HG02943 (cell line): ENCODE results near the gene PGS1.
"Not testable (repeated sequence)": the region's sequence is repeated elsewhere in the genome, so short reads cannot be mapped to it uniquely, and the experiment has no call there.

ENCODE experiments used
- ATAC-seq: cut with Tn5 transposase; IDR thresholded peaks from one replicate; pipeline ENCODE4 v1.9.1; 2021; ENCODE audit warnings: mild to moderate bottlenecking, low read depth, moderate library complexity; ENCODE audit not compliant: unreplicated experiment

Gene PGS1

DNA sequence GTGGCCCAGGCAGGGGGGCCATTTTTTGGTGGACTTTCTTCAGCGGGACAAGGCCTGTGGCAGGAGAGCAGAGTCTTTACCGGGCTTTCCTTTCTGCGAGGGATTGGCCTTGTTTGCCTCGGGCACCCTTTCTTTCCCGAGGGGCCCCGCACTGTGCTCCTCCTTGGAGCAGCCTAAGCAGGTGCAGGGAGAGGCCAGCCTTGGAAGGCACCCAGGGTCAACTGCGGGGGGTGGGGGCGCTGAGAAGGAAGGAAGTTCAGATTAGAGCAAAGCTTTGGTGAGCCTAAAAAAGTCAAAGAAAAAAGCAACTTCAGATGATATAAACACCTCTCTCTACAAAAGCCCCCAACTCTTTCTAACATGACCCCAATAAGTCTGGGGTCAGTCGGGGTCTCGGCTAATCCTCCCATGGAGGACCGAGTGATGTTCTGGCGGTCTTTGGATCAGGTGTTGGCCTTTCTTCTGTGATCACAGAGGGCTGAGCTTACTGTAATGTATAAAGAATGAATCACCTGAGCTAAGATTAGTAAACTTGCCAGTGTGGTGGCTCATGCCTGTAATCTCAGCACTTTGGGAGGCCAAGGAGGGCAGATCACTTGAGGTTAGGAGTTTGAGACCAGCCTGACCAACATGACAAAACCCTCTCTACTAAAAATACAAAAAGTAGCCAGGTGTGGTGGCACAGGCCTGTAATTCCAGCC lies 63.0 kb downstream of the PGS1 start:
- no peak for ATAC-seq

DNA sequence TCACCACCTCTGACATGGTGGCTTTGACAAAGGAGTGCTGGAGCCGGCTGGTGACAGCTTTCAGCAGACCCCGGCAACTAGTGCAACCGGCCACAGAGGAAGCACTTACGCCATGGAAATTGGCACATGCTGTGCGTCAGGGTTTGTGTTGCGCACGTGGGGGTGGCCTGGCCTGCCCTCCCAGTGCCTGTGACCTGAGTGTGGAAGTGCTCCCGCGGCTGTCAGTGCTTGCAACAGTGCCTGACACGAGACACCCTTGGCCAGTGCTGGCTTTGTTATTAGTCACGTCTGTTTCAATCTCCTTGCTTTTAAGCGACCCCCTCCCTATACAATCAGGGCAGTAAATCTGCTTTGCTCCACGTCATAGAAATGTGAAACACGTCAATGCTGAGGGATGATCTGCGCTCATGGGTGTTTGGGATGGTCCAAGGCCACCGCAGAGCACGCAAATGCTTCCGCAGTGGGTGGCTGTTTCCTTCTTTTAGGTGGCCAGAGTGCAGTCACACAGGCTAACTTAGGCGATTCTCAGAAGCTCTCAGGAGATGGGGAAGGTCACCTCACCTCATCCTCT lies 64.3 kb downstream of the PGS1 start:
- ATAC-seq: no peak

DNA sequence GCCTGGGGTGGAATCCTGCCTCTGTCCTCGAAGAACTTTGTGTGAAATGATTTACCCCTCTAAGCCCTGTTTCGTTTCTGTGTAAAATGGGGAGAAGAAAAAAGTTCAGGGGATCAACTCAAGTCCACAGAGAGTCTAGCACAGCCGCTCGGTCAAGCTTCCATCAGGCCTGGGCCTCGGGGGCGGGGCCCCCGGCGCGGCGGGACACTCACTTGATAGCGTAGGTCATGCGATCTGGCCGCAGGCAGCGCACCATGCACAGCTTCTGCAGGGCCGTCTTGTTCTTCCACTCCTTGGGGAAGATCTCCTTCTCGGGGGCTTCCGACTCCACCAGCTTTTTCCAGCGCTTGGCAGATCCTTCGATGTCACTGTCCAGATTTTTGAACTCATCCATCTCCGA lies 65.9 kb downstream of the PGS1 start:
- no peak for ATAC-seq

GRCh38 chr17:78446833-78447232 lies 68.4 kb downstream of the PGS1 start:
- ATAC-seq: no peak

DNA sequence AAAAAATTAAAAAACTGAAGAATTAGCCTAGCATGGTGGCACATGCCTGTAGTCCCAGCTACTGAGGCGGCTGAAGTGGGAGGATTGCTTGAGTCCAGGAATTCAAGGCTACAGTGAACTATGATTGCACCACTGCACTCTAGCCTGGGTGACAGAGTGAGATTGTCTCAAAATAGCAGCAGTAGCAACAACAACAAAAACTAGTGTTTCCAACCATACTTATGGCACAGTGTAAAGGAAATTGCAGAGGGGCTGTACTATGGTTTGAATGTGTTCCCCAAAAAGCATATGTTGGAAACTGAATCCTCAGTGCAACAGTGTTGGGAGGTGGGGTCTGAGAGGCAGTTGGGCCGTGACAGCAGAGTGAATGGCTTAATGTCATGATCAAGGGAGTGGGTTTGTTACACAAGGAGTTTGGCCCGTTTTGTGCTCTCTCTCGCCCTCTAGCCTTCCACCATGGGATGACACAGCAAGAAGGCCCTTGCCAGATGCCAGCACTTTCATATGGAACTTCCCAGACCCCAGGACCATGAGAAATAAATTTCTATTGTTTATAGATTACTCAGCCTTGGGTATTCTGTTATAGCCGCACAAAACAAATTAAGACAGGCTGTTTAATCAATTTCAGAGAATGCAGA lies 70.0 kb downstream of the PGS1 start:
- no peak for ATAC-seq

GRCh38 chr17:78449983-78450595 lies 71.6 kb downstream of the PGS1 start:
- ATAC-seq: no peak

- no peak for ATAC-seq
Measured at GRCh38 chr17:78450696-78451345, 72.4 kb downstream of the PGS1 start.

DNA sequence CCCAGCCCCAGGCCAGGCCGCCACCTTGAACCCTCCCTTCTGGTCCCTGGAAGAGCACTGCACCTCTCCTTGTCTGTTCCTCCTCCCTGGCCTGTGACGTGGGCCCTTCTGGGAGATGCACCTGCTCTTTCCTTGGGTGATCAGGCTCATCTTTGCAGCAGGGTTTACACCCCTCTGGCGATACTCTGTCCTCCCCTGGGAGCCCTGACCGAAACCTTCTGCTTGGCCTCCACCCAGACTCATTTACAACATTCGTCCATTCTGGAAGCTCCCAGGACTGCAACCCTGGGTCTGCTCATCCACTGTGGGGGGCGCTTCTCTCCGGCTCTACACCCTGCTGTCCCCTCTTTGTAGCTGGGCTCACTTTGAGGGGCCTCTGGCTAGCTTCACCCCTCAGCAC lies 73.3 kb downstream of the PGS1 start:
- no peak for ATAC-seq

- ATAC-seq: no peak
Measured at GRCh38 chr17:78454346-78454745, 75.9 kb downstream of the PGS1 start.

DNA sequence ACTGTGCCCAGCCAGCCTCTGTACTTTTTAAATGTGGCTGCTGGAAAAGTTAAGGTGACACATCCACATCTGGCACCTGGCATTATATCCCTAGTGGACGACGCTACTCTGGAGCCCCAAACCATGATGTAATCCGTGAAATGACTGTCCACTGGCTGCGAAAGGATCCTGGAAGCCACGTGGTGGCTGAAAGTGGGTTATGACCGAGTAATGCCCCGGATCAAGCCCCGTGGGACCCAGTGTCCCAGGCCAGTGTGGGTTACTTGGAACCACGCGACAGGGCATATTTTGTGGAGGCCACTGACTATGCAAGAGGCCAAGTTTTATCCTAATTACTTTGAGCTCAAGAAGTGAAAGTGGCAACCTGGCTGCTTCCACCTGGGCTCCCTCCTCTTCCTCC lies 79.6 kb downstream of the PGS1 start:
- ATAC-seq: no peak

DNA sequence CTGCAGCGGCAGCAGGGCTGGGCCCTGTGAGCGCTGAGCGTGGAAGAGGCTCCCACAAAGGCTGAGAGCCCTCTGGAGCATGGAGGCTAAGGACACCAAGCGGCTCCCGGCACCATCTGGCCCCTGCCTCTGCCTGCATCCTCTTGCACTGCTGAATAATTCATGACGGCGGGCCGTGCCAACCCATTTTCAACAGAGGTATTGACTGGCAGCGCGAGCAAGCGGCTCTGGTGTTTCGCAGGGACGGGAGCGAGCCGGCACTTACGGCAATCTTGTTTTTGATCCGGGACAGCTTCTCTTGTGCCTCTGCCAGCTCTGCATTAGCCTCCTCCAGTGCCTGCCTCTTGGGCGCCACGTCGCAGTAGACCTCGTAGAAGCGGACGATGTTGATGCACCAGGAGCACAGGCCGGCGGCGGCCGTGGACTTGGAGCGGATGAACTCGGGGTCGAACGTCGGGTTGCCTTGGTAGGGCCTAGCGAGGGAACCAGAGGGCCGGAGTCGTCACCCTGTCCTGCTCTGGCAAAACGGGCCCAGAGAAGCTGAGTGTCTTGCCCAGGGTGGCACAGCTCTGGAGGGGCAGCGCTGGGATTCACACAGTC lies 80.4 kb downstream of the PGS1 start:
- ATAC-seq: no peak

GRCh38 chr17:78459696-78460095 lies 81.2 kb downstream of the PGS1 start:
- no peak for ATAC-seq

DNA sequence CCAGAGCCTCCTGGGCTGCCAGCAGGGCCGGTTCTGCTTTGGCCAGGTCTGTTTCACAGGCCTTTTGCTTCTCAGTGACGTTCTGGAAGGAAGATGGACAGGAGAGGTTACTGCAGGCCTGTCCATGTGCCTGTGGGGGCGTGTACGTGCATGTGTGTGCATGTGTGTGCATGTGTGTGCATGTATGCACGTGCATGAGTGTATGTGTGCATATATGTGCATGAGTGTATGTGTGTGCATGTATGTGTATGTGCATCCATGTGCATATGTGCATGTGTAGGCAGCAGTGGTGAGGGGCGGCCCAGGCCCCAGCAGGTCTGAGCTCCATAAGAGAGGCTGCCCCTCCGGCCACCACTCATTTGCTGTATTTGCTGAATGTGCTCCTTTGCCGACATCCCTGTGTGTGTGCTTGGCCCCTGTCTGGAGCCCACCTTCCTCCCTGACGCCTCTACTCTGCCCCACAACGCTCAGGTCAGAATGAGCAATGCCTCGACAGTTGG lies 81.8 kb downstream of the PGS1 start:
- no peak for ATAC-seq

- no peak for ATAC-seq
Measured at GRCh38 chr17:78460951-78461798, 82.7 kb downstream of the PGS1 start.

GRCh38 chr17:78461799-78462053 lies 83.3 kb downstream of the PGS1 start:
- no peak for ATAC-seq

GRCh38 chr17:78462148-78462547 lies 83.7 kb downstream of the PGS1 start:
- no peak for ATAC-seq

GRCh38 chr17:78466109-78466785 lies 87.8 kb downstream of the PGS1 start:
- not testable (repeated sequence) for ATAC-seq

- no peak for ATAC-seq
Measured at GRCh38 chr17:78466786-78467715, 88.6 kb downstream of the PGS1 start.
